HUES48 (cell line): ENCODE measurements around the gene NUDT16L1.

Experiments used
- H3K27ac ChIP-seq: one replicate; pipeline ENCODE4 v1.7.0; 2013; ENCODE audit warnings: low read depth, low read length, inconsistent platforms
- H3K27me3 ChIP-seq: 2 replicates; pipeline ENCODE4 v1.6.1; 2013; ENCODE audit warnings: mild to moderate bottlenecking, low read length; ENCODE audit not compliant: control insufficient read depth, insufficient read depth
- H3K36me3 ChIP-seq: 2 replicates; pipeline ENCODE4 v1.6.1; 2013; ENCODE audit warnings: low read length; ENCODE audit not compliant: control insufficient read depth, insufficient read depth
- H3K4me1 ChIP-seq: 2 replicates; pipeline ENCODE4 v1.6.1; 2013; ENCODE audit warnings: mild to moderate bottlenecking, low read length; ENCODE audit not compliant: control insufficient read depth, insufficient read depth
- H3K4me3 ChIP-seq: 2 replicates; pipeline ENCODE4 v1.5.1; 2013; ENCODE audit warnings: mild to moderate bottlenecking, low read depth, low read length
- H3K9ac ChIP-seq: 2 replicates; pipeline ENCODE4 v1.6.1; 2013; ENCODE audit warnings: mild to moderate bottlenecking, low read depth, low read length, moderate library complexity
- H3K9me3 ChIP-seq: 2 replicates; pipeline ENCODE4 v1.6.1; 2013; ENCODE audit warnings: low read length; ENCODE audit not compliant: control insufficient read depth, insufficient read depth

NUDT16L1 gene

DNA sequence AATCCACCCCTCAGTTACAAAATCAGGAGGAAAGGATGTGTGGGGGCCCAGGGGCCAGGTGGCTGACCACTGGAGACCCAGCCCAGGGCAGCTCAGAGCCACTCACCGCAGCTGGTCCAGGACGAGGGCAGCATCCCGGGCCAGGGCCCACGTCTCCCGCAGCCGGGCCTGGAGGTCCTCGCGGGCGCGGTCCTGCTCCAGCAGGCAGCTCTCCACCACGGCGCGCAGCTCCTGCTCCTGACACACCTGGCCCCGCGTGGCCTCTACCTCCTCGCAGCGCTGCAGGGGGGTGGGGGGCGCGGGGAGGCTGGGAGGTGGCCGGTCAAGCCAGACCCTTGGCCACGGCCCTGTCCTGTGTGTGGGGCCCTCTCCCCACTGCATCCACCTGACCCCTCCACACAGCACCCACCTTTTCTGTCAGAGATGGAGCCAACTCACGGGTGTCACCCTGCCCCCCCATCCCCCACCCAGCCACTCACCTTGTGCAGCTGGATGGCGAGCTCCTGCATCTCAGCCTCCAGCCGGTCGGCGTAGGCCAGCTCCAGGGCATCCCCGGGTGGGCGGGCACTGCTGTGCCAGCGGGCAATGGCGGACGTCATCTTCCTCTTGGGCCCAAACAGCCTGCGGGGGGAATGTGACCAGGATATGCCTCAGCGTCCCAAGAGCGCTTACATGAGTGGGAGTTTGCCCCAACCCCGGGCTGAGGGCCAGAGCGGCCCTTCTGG, 5.1 kb downstream of the NUDT16L1 start:
- H3K27me3 ChIP-seq: no peaks in the 10 kb centered on the region
- H3K4me1 ChIP-seq: no peaks in the 10 kb centered on the region
- peaks cover 82% of the 10 kb centered on the region for H3K36me3 ChIP-seq
- no peak overlapping the region for H3K27ac ChIP-seq
- no peak overlapping the region for H3K9ac ChIP-seq
- H3K4me3 ChIP-seq: no peak overlapping the region
- no peaks in the 10 kb centered on the region for H3K9me3 ChIP-seq

DNA sequence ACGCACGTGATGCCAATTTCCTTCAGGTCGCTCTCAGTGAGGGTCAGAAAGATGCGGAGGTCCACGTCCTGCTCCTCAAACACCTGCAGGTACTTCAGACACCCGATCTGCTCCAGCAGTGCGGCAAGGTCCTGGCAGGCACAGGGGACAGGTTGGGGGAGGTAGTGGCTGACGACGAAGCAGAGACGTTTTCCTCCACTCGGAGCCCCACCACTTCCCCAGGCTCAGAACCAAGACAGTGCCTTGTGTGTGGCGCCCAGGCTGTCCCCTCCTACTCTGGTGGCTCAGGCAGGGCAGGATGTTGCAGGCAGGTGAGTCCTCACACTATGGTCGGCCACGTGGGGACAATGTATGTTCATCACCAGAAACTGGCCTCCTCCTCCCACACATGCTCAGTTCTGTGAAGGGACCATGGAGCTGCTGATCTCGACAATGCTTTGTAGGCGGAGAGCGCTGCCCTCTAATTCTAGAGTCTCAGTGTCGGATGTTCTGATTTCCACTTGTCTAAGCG, 5.7 kb downstream of the NUDT16L1 start:
- Histone ChIP-seq H3K36me3 (peaks cover 87% of the 10 kb centered on the region), H3K4me3 (no peak overlapping the region), H3K27me3 (no peaks in the 10 kb centered on the region), H3K9ac (no peak overlapping the region), H3K4me1 (no peaks in the 10 kb centered on the region), H3K27ac (no peak overlapping the region), H3K9me3 (no peaks in the 10 kb centered on the region)

DNA sequence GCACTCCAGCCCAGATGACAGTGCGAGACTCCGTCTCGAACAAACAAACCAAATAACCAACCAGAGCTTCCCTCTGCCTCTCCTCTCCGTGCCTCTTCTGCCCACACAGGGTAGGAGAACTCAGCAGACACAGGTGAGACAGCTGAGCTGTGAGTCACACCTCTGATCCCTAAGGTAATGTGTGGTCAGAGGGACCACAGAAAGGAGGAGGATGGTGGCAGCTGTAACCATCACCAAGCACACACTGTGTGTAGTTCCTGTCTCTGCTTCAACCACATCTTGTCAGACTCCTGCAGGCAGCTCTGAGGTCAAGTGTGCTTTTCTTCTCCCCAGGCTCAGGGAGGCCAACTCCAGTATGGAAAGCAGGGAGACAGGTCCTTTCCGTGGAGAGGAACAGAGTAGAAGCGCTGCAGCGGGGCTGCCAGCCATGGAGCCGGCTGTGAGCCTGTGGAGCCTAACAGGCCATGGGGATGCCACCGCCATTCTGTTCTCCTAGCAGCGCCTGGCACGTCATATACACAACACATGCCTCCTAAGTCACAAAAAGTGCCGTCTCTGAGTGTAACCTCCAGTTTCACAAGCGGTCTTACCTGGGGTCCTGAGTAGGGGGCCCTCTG, 7.1 kb downstream of the NUDT16L1 start:
- Histone ChIP-seq H3K4me1 (no peaks in the 10 kb centered on the region), H3K4me3 (no peak overlapping the region), H3K27me3 (no peaks in the 10 kb centered on the region), H3K9me3 (no peaks in the 10 kb centered on the region), H3K9ac (no peak overlapping the region), H3K36me3 (peaks cover 93% of the 10 kb centered on the region), H3K27ac (no peak overlapping the region)

DNA sequence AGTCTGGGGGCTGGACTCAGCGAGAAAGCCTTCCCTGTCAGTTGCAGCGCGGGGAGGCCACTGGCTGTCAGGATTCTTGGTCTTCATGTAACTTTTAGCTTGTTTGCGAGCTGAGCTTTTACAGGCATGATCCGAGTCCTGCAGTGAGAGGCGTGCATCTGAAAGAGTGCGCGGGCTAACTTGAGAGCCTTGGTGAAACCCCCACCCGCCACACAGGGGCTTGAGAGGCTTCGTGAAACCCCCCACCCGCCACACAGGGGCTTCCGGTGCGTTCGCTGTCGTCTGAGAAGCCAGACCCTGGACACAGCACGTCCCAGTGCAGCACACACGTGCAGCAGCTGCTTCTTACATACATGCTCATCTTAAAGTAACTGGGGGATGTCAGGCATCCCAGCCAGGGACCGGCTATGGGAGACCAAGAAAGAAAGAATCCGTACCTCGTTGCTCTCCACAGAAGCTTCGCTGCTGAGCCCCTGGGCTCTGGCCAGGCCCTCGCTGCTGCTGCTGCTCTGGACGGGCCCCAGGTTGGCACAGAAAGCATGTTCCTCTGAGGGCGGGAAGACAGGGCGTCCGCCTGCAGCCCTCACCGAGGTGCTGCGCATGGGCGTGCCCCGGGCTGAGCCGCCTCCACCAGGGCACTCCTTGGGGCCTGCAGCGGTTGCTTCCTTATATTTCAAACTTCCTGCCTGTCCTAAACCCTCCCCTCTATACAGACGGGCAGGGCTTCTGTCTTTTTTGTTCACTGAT, 7.8 kb downstream of the NUDT16L1 start:
- H3K27ac ChIP-seq: no peak overlapping the region
- H3K4me3 ChIP-seq: no peak overlapping the region
- no peaks in the 10 kb centered on the region for H3K4me1 ChIP-seq
- H3K9me3 ChIP-seq: no peaks in the 10 kb centered on the region
- no peak overlapping the region for H3K9ac ChIP-seq
- H3K36me3 ChIP-seq: peaks cover 89% of the 10 kb centered on the region
- no peaks in the 10 kb centered on the region for H3K27me3 ChIP-seq

DNA sequence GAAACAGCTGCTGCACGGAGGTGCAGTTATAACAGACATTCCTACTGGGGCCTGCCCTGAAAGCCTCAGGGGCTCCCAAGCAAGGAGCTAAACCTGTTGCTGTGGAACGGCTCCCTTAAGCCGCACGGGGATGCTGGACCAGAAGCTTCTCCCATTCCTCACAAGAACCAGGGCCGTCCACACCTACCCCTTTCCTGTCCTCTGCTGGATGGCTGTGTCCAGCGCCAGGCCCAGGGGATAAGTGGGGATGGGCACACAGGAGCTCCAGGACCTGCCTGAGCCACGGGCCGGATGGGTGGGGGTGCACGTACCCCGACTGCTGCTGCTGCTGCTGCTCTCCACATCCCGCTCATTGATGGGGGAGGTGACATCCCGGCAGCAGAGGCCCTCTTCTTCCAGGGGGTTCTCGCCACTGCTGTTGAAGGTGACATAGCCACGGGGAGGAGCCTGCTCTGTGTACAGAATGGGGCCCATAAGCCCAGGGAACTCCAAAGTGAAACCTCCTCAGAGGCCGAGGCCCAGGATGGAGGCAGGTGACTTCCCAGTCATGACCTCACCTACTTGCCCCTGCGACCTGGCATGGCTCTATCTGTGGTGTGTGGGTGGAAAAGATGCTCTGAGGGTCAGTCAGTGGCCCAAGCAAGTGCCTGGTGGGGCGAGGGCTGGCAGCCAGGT, 8.6 kb downstream of the NUDT16L1 start:
- no peak overlapping the region for H3K4me3 ChIP-seq
- H3K36me3 ChIP-seq: peaks cover 89% of the 10 kb centered on the region
- H3K27ac ChIP-seq: no peak overlapping the region
- no peaks in the 10 kb centered on the region for H3K27me3 ChIP-seq
- H3K9me3 ChIP-seq: no peaks in the 10 kb centered on the region
- no peak overlapping the region for H3K9ac ChIP-seq
- no peaks in the 10 kb centered on the region for H3K4me1 ChIP-seq

DNA sequence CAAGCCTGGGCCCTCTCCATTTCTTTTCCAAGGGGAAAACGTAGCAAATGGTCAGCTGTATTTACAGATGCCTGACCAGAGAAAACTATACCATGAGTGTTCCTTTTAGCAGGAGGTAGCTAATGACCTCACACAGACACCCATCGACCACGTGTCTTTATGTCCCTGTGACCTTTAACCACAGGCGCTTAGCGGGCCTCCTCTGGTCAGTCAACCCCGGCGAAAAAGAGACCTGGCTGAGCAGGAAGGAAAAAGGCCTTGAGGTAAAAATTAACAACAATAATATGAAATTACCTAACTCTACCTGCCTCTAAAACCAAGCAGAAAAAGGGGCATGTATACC, 9.1 kb downstream of the NUDT16L1 start:
- Histone ChIP-seq H3K9ac (no peak overlapping the region), H3K27ac (no peak overlapping the region), H3K27me3 (no peaks in the 10 kb centered on the region), H3K4me3 (no peak overlapping the region), H3K4me1 (no peaks in the 10 kb centered on the region), H3K9me3 (no peaks in the 10 kb centered on the region), H3K36me3 (peaks cover 89% of the 10 kb centered on the region)

DNA sequence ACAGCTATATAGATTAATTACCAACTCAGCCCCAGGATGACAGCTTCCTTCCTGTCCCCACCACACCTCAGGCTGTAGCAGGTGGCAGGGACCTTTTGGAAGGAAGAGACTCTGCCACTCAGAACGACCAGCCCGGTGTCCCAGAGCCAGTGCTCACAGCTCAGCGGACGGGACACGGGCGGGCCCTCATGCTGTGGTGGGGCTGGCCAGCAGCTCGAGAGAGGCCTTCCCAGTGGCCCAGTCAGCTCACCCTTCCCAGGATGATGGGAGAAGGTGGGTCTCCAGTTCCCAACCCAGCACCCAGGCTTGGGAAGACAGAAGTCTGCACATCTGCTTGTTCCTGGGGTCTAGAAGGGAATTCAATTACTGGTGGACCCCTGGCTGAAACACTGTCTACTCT, 10.5 kb downstream of the NUDT16L1 start:
- Histone ChIP-seq H3K27me3 (no peaks in the 10 kb centered on the region), H3K27ac (no peak overlapping the region), H3K9ac (no peak overlapping the region), H3K9me3 (no peaks in the 10 kb centered on the region), H3K36me3 (peaks cover 81% of the 10 kb centered on the region), H3K4me3 (no peak overlapping the region), H3K4me1 (no peaks in the 10 kb centered on the region)

DNA sequence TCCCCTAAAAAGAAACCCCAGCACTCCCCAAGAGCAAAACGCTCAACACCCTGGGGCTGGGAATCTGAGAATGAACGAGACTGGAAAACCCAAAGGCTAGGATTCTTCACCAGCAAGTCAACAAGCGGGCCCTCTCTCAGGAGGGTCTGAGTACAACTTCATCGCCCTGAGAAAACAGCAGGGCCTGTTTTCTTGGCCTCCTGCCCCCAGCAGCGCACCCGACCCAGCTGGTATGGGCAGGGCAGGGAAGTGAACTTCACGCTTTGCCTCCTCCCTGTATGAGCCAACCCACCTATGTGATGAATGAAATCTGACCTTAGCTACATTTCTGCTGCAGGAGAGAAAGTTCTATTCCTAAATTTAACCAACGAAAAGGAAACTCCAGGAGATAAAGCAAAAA, 11.1 kb downstream of the NUDT16L1 start:
- no peaks in the 10 kb centered on the region for H3K27me3 ChIP-seq
- no peaks in the 10 kb centered on the region for H3K9me3 ChIP-seq
- H3K4me1 ChIP-seq: no peaks in the 10 kb centered on the region
- H3K4me3 ChIP-seq: no peak overlapping the region
- no peak overlapping the region for H3K9ac ChIP-seq
- H3K36me3 ChIP-seq: peaks cover 76% of the 10 kb centered on the region
- H3K27ac ChIP-seq: no peak overlapping the region

DNA sequence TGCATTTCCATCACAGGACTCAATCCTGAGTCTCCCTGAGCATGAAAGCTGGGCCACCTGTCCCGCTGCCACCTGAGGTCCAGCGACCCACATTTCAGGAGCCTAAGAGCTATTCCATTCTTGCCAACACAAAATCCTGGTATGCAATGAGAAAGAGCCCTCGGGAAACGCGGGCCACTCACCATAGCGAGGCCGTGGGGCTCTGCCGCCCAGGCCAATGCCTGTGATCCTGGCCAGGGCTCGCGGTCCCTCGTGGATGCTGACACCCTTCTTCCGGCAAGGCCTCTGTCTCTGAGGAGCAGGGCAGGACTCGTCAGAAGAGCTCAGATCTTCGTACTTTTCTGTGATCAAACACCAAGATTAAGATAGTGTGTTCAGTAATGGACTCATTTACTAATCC, 11.6 kb downstream of the NUDT16L1 start:
- Histone ChIP-seq H3K36me3 (peaks cover 76% of the 10 kb centered on the region), H3K9me3 (no peaks in the 10 kb centered on the region), H3K9ac (no peak overlapping the region), H3K27me3 (no peaks in the 10 kb centered on the region), H3K27ac (no peak overlapping the region), H3K4me1 (no peaks in the 10 kb centered on the region), H3K4me3 (no peak overlapping the region)

DNA sequence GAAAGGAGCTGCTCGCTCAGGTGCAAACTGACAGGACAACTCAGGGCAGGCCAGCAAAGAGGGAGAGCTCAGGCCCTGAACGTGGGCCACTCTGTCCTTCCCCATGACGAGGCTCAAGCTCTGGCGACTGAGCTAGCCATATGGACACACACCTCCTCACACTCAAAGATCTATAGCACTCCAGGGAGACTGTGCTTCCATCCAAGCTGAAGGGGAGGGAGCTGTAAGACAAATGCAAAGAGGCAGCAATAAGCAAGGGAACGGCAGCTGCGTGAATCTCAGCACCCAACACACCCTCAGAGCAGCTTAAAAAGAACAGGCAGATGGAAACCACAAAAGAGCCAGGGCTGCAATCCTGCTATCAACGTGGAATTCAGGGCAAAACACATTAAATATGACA, 13.5 kb downstream of the NUDT16L1 start:
- Histone ChIP-seq H3K9ac (no peak overlapping the region), H3K9me3 (no peaks in the 10 kb centered on the region), H3K36me3 (peaks cover 68% of the 10 kb centered on the region), H3K27ac (no peak overlapping the region), H3K4me3 (no peak overlapping the region), H3K4me1 (no peaks in the 10 kb centered on the region), H3K27me3 (no peaks in the 10 kb centered on the region)

DNA sequence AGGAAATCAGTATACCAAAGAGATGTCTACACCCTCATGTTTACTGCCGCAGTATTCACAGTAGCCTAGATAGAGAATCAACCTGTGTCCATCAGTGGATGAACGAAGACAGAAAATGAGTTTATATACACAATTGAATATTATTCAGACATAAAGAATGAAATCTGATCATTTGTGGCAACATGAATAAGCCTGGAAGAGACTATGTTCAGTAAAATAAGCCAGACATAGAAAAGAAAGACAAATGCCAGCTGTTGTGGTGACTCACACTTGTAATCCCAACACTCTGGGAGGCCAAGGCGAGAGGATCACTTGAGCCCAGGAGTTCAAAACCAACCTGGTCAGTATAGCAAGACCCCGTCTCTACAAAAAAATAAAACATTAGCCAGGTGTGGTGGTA, 16.1 kb downstream of the NUDT16L1 start:
- Histone ChIP-seq H3K4me3 (no peak overlapping the region), H3K27ac (no peak overlapping the region), H3K9me3 (no peaks in the 10 kb centered on the region), H3K36me3 (peaks cover 73% of the 10 kb centered on the region), H3K4me1 (peaks cover 12% of the 10 kb centered on the region), H3K9ac (no peak overlapping the region), H3K27me3 (no peaks in the 10 kb centered on the region)
